HG03159 (cell line): Measurements from ENCODE around the gene GID4.
"Not testable (repeated sequence)": the region's sequence is repeated elsewhere in the genome, so short reads cannot be mapped to it uniquely, and the experiment has no call there.

Experiments
- ATAC-seq: cut with Tn5 transposase; IDR thresholded peaks from one replicate; pipeline ENCODE4 v1.9.1; 2021; ENCODE audit warnings: mild to moderate bottlenecking, moderate library complexity; ENCODE audit not compliant: unreplicated experiment

GID4 gene

GRCh38 chr17:18038861-18039534, at the start of gene GID4, which contains the start of gene ATPAF2:
Gene GID4 (plus strand): TSS chr17:18039408. CDS start chr17:18039465, 57 bp downstream.
Gene ATPAF2 (minus strand): TSS chr17:18039168. CDS start chr17:18039013, 155 bp downstream.
- peak; percentile 88 for ATAC-seq

GRCh38 chr17:17989618-17990017, 49.6 kb upstream of the GID4 start:
- ATAC-seq: no peak

- no peak for ATAC-seq
Observed at GRCh38 chr17:17990282-17990681, 48.9 kb upstream of the GID4 start.

- ATAC-seq: no peak
Observed at GRCh38 chr17:17993366-17993765, 45.8 kb upstream of the GID4 start.

- no peak for ATAC-seq
Observed at GRCh38 chr17:17993852-17994251, 45.4 kb upstream of the GID4 start.

GRCh38 chr17:17994271-17995069, 44.7 kb upstream of the GID4 start:
- ATAC-seq: no peak

- not testable (repeated sequence) for ATAC-seq
Observed at GRCh38 chr17:17995887-17996286, 43.3 kb upstream of the GID4 start.

- ATAC-seq: no peak
Observed at GRCh38 chr17:17998934-17999333, 40.3 kb upstream of the GID4 start.

GRCh38 chr17:17999364-18000029, 39.7 kb upstream of the GID4 start:
- no peak for ATAC-seq

- ATAC-seq: no peak
Observed at GRCh38 chr17:18000030-18000408, 39.2 kb upstream of the GID4 start.

GRCh38 chr17:18002171-18002570, 37.0 kb upstream of the GID4 start:
- ATAC-seq: no peak

GRCh38 chr17:18004345-18004744, 34.9 kb upstream of the GID4 start:
- ATAC-seq: no peak

GRCh38 chr17:18004884-18005305, 34.3 kb upstream of the GID4 start:
- no peak for ATAC-seq

- no peak for ATAC-seq
Observed at GRCh38 chr17:18005496-18005895, 33.7 kb upstream of the GID4 start.

- no peak for ATAC-seq
Observed at GRCh38 chr17:18006495-18007239, 32.5 kb upstream of the GID4 start.

- ATAC-seq: no peak
Observed at GRCh38 chr17:18008496-18009268, 30.5 kb upstream of the GID4 start.

- no peak for ATAC-seq
Observed at GRCh38 chr17:18009609-18010420, 29.4 kb upstream of the GID4 start.

GRCh38 chr17:18011286-18011685, 27.9 kb upstream of the GID4 start:
- no peak for ATAC-seq

GRCh38 chr17:18014006-18014405, 25.2 kb upstream of the GID4 start:
- no peak for ATAC-seq
